GM12873 (cell line): ENCODE measurements around the gene RERE.

Source experiments
- TF ChIP-seq, protein P1 (sequence below): IDR thresholded peaks from 2 replicates; pipeline ENCODE4 v1.5.1; 2012; ENCODE audit warnings: low read depth, mild to moderate bottlenecking, moderate library complexity, low read length, control low read depth; ENCODE audit not compliant: insufficient read depth; ENCODE audit errors: missing control alignments

RERE gene

DNA sequence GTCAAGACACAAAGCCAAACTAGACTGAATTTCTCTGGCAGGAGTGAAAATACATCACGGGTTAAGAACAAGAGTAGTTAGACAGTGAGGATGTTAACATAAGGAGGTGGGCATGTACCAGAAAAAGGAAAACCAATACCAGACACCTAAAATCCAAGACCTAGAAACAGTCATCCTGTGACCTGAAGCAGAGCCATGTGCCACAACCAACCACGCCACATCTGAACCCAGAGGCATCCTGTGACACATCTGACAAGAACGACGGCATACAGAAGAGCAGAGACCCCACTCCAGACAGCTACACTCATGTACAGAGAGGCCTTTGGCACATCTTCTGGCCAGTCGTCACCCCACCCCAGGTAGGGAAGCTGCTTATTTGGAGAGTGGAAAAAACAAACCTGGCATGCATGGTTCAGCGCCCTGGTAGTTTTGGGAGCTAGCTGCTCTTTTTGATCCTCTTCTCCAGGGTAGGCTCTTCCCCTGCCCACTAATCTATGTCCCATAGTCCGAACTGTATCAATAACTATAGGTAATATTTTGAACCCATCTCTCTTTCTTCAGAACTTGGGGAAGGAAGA is 427.4 kb downstream of the RERE start:
- TF ChIP-seq, protein P1, sequence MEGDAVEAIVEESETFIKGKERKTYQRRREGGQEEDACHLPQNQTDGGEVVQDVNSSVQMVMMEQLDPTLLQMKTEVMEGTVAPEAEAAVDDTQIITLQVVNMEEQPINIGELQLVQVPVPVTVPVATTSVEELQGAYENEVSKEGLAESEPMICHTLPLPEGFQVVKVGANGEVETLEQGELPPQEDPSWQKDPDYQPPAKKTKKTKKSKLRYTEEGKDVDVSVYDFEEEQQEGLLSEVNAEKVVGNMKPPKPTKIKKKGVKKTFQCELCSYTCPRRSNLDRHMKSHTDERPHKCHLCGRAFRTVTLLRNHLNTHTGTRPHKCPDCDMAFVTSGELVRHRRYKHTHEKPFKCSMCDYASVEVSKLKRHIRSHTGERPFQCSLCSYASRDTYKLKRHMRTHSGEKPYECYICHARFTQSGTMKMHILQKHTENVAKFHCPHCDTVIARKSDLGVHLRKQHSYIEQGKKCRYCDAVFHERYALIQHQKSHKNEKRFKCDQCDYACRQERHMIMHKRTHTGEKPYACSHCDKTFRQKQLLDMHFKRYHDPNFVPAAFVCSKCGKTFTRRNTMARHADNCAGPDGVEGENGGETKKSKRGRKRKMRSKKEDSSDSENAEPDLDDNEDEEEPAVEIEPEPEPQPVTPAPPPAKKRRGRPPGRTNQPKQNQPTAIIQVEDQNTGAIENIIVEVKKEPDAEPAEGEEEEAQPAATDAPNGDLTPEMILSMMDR = no peak

DNA sequence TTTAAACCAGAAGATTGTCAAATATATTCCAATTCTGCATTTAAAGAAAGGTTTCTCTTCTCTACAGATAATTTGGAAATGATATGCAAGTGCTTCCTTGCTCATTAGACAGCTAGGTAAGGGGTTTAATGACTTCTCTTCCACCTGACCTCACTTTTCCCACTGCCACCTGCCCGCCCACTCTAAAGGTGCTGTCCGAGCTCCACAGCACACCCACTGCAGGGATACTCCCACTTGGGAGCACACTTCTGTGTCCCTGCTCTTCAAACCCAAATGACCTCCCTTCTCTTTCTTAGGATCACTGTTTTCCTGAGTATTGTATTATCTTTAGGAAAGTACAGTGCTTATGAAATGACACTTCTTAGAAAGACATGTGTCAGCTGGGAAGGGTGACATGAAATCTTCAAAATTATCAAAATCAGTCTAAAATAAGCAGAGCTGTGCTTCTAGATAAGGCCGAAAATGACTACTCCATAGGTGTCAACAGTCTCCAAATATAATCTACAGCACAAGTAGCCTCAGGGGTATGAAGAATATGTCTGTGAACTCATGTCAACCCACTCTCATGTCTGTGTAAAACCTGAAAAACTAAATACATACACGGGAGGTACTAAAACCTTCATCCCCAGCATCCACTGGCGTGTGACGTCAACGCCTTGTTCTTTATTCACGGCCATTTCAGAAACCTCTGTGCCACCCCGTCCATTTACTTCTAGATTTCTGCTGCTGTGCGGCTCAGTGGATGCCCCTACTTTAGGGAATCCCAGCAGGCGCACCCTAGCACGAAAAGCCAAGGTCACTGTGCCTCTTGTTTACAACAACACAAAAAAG is 428.5 kb downstream of the RERE start:
- TF ChIP-seq, protein P1 = no peak

DNA sequence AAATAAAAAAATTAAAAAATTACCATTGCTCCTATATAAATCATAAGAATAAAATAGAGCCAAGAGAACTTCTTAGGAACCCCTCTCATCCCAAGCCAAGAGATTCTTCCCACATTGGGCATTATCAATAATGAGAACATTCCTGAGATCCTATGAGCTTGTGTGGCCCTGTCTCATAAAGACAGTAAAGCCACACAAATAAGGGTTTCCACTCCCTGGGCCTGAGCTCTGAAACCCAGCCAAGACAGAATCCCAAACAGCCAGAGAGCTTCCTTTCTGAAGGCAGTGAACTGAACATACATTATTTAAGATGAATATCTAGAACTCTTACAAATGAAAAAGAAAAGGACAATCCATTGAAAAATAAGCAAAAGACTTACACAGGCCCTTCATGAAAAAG is 431.2 kb downstream of the RERE start:
- TF ChIP-seq, protein P1 = no peak

- TF ChIP-seq, protein P1 = no peak
Measured at GRCh38 chr1:8384577-8384976, 432.9 kb downstream of the RERE start.

DNA sequence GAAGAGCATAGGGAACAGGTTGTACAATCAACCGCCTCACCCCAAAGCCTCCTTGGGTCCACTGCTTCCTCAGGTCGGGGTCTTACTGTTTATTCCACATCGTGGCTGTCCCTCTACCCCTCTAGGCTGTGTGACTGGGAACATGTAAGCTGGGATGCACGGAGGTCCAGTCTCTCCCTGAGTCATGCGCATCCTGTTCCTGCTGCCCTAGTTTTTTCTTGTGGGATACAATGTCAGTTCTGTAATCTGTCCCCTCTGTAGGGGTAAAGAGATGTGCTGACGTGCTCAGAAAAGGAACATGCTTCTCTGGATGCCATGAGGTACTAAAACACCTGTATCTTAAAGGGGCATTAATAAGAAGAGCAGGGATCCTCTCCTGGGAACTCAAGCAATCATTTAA is 433.4 kb downstream of the RERE start:
- TF ChIP-seq, protein P1 = no peak

DNA sequence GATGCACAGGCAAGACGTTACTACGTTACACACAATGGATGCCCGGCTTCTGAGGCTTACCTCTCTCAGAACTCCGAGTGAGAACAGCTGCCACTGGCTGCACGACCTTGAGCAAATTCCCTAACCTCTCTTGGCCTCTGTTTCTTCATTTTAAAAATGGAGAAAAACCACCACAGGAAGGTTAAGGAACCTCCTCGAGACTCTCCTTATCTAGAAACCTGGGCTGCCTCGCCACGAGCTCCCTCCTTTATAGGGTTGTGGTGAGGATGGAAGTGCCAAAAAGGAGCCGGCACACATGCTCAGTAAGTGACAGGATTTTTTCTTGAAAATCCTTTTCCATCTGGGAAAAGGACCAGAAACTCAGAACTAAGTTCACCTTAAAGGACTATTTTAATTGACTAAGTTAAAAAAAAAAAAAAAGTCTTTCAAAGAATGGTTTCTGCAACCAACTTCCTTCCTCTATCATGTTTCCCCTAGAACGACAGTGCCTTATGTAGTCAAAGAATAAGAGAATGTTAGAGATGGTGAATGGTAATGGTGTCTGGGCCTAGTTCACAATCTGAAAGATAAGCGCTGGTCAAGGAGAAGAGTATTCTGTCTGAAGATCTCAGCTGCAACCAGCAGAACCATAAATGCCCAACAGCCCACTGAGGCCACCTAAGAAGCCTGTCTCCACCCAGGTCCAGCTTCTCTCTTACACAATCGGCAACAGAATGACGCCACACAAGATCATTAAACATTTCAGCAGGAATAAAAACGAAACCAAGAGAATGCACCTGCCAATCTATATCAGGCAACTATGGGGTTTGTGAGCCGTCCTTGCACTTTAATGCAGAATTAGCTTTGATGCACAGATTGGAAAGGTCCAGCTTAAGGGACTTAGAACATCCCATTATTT is 434.6 kb downstream of the RERE start:
- TF ChIP-seq, protein P1 = no peak

- TF ChIP-seq, protein P1 = no peak
Measured at GRCh38 chr1:8382051-8382505, 435.4 kb downstream of the RERE start.
